Fibroblast of skin of left biceps (primary cell): ENCODE measurements around the gene GDPD5.
A peak's percentile ranks its signal among the peaks of the same experiment; 100 is the strongest.

ENCODE experiments used
- DNase-seq, 2 experiments: peaks; one replicate each; pipeline ENCODE4 v3.0.0-alpha.2; 2013; ENCODE audit warnings: low read depth in 2 of 2

Gene GDPD5

DNA sequence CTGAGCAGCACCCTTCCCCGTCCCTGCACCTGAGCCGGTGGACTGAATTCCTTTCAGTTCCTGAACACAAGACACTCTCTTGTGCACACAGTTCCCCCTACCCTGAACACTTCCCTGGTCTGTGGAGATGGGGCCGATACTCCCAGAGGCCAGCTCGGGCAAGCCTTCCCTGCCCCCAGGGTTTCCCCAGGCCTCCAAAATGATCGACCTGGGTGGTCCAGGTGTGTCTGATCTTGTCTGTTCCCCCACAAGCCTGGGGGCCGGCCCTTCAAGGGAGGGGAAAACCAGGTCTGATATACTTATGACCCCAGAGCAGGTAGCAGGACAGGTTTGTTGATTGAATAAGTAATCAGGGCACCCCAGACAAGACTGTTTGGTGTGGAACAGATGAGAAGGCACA is 52.1 kb downstream of the GDPD5 start:
- DNase-seq: no peak

DNA sequence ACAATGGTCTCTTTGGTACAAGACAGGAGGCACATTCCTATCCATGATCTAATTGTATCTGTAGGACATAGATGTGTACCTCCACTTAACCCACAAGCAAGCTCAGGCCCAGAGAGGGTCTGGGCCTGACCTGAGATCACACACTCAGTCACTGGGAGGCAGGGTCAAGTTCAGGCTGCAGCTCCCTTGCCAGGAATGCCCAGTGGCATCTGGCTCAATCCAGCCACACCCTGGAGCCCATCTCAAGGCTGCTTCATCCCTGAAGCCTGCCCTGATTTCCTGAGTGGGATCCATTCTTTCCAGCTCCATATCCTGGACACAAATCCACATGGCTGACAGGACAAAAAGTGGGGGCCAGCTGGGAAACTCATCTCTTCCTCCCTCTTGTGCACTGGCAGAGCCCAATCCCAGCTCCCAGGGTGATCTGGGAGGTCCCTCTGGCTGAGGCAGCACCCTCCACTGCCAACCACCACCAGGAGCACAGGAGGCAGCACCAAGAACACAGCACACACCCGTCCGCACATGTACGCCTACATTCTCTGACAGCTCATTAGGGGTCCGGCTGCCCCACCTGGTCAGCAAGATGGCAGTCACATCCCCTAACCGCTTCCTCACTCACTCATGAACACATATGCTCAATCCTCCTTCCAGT is 53.5 kb downstream of the GDPD5 start:
- DNase-seq: no peak

- DNase-seq: no peak
Measured at GRCh38 chr11:75471176-75471973, 54.4 kb downstream of the GDPD5 start.

- no peak for DNase-seq
Measured at GRCh38 chr11:75470476-75471080, 55.2 kb downstream of the GDPD5 start.

DNA sequence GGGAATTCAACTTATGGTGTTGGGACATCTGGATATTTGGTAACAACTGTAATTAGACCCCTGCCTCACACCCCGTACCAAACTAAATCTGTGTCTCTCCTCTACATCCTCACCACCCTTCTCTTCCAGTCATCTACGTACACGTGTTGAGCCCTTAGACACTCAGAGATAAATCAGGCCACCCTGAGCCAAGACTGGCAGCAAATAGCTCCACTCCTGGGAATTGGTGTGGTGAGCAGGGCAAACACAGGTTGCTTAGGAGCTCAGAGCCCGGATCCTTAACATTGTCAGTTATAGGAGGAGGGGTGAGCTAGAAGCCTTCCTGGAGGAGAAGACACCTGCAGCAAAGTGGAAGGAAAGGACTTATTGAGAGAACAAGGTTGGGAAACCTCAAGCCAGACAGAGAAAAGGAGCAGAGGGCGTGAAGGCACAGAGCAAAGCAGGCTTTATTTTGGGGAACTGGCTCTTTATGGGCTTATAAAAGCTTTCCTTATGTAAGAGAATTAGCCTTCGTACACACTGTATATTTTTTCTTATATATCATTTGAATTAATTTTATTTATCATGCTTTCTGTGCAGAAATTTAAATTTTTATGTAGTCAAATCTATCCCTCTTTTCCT is 55.8 kb downstream of the GDPD5 start:
- DNase-seq: no peak

DNA sequence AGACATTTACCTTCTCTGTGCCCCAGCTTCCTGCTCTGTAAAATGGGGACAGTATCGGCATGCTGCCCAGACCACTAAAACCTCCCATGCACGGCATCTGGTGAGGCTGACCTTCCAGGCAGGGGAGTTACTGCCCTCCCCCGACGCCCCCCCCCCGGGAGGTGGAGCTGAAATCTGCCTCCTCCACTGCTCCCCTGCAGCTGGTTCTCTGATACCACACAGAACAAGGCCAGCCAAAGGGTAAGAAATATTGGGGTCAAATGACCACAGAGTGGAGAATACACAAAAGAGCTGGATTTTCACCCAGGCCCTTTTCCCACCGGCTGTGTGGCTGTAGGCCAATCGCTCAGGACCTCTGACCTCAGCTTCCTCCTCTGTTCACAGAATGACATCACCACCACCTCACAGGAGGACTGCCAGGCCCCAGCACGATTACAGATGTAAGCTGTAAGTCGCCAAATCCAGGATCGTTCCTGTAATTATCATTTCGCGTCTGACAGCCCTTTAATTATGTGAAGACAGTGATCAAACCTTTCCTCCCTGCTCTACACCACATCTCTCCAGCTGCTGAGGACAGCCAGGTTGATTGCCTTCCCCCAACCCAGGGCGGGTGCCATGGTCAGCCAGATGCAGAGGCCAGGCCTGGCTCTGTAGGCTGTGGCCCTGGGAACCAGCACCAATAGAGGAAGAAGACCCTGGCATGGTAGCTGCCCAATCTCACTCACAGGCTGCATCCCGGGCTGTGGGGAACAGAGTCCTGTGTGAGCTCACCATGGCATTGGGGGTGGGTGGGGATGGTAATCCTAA is 57.0 kb downstream of the GDPD5 start:
- DNase-seq: no peak

DNA sequence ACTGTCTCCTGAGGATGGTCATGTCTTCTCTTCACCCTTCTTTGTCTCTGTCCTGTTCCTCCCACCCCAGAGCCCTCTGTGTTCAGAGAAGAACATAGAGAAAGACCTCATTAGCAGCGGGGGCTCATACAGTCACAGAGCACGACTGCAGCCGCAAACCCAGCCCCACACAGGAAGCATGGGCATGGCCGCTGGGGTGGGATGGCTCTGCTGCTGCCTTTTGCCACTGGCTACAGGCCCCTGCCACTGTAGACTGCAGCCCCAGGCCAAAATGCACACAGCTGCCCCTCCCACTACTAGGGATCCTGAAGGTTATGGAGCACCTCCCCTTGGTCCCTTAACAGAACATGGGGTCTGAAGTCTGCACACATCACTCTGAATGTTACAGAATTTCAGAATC is 57.9 kb downstream of the GDPD5 start:
- no peak for DNase-seq

GRCh38 chr11:75467311-75467710 is 58.4 kb downstream of the GDPD5 start:
- no peak for DNase-seq

DNA sequence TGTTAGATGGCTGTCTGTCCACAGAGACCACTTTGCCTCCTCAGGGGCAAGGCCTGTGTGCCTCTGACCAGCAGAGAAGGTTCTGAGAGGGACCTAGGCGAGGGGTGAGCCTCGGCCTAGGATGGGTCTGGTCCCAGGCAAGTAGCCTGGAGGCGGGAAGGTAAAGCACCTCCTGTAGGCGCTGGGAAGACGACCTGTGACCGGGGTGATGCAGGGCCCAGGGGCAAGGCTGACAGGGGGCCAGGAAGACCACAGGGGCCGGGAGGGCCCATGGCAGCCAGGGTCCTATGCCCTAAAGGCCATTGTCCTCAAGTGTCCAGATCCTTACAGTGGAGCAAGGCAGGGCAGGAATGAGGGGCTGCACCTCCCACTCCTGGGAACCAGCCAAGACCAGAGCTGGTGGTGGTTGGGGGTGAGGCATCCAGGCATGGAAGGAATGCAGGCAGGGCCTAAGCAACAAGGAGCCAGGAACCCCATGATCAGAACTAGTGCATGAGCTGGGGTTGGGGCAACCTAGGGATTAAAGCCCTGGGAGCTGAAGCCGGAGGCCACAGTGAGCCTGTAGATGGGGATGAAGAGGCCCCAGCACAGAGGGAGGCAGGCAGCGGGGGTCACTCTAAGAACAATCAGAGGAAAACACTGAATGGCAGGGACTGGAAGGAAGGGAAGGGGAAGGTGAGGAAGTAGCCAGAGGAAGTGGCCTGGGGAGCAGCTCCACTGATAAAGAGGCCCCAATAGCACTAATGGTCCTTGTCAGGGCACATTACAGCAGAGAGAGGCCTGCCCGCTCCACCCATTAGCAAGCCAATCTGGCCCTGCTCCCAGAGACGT is 59.8 kb downstream of the GDPD5 start:
- DNase-seq: peak in 1 of 2 experiments; percentile 39

DNA sequence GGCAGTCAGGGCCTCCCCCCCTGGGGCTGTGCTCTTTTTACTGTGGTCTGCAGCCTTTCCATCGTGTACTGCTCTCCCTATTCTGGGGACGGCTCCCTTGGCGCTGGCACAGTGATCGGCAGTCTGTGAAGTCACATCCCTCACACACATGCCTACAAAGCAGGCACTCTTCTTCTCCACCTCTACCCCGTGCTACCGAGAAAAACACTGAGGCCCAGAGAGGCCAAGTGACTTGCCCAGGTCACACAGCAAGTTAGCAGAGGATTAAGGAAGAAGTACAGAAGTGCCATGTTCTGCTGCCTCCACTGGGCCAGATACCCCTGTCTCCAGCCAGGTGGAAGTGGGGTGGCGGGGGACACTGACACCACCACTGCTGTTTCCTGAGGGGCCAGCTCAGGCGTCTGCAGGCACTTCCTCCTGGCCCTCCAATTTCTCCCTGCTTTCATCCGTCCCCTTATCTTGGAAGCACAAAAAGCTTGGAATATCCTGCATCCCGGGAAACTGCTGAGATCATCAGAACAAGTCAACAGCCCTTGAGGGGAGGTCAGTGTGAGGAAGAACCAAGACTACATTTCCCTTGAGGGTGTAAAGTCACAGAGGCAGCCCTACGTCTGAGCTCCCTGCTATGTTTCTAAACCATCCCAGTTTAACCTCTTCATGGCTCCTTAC is 62.5 kb downstream of the GDPD5 start:
- DNase-seq: no peak

- no peak for DNase-seq
Measured at GRCh38 chr11:75462117-75462653, 63.6 kb downstream of the GDPD5 start.

GRCh38 chr11:75461151-75461550 is 64.6 kb downstream of the GDPD5 start:
- DNase-seq: no peak

GRCh38 chr11:75456596-75457183 is 69.1 kb downstream of the GDPD5 start:
- DNase-seq: no peak

GRCh38 chr11:75454987-75455386 is 70.8 kb downstream of the GDPD5 start:
- no peak for DNase-seq

- peak; percentile 68 to 69 for DNase-seq
Measured at GRCh38 chr11:75453916-75454655, 71.7 kb downstream of the GDPD5 start.

- DNase-seq: no peak
Measured at GRCh38 chr11:75450826-75451821, 74.6 kb downstream of the GDPD5 start.

- DNase-seq: no peak
Measured at GRCh38 chr11:75450236-75450635, 75.5 kb downstream of the GDPD5 start.

GRCh38 chr11:75449776-75450175 is 76.0 kb downstream of the GDPD5 start:
- DNase-seq: no peak
